Ureter (tissue), 1 donor: ENCODE results near the gene DIAPH3. TPM values are rescaled to one million over a fixed set of nuclear protein-coding genes. Genes with fewer than 3 reads are reported as not detected.

ENCODE experiments used
- DNase-seq: peaks from one replicate; pipeline ENCODE4 v3.0.0-alpha.2; 2020; ENCODE audit warnings: low spot score
- total RNA-seq: library from RNA; stranded (reverse); gene quantifications from one replicate; pipeline ENCODE4 v1.2.4, GENCODE V29; 2023
- donor health status: DM: yes; HTN: yes; CAD: no.

Gene DIAPH3
- total RNA-seq, 1 donor from 2014 or later, result 0.23 TPM

- DNase-seq, result no peak
Observed at GRCh38 chr13:59635589-59635988, 528.1 kb downstream of the DIAPH3 start.

GRCh38 chr13:59633290-59633689 lies 530.4 kb downstream of the DIAPH3 start:
- no peak for DNase-seq

- DNase-seq, result no peak
Observed at GRCh38 chr13:59631271-59631670, 532.5 kb downstream of the DIAPH3 start.

- no peak for DNase-seq
Observed at GRCh38 chr13:59625111-59625510, 538.6 kb downstream of the DIAPH3 start.

GRCh38 chr13:59623206-59623915 lies 540.4 kb downstream of the DIAPH3 start:
- no peak for DNase-seq

GRCh38 chr13:59621773-59622172 lies 542.0 kb downstream of the DIAPH3 start:
- DNase-seq, result no peak

Other genes starting within 250 kb of the DIAPH3 start
- gene TDRD3, start 233.3 kb upstream of the DIAPH3 start, total RNA-seq, result 46.8 TPM